ENCODE results near the gene PPP1R12B. TPM values are rescaled to one million over a fixed set of nuclear protein-coding genes. Genes with fewer than 3 reads are reported as not detected.

Gene PPP1R12B
- total and polyA plus RNA-seq, 2 donors (not counting 3 experiments of a cell fraction or from before 2014, with no cell fraction given): 8.4 to 11.5 TPM

DNA sequence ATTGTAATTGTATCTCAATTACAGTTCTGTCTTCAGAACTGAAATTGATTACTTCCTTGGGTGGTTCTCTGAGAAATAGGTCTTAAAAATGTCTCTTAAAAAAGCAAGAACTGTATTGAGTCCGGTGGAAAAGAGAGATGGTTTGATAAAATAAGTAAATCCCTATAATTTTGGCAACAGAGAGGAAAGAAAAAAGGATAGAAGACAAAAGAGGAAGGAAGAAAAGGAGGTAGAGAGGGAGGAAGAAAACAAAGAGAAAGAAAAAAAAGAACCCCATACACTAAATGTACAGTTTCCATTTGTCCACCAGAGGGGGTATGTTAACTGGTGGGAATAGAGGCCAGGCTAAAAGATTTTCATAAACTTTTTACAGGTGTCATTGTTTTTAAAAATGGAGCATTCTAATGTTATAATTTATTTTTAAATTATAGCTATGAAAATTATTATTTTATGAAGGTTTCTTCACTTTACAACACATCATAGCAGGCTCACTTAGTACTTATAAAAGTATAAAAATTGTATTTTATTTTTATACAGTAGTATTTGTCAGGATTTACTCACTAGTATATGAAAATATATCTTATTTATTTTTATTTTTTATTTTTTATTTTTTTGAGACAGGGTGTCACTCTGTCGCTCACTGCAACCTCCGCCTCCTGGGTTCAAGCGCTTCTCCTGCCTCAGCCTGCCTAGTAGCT, 4.7 kb upstream of the PPP1R12B start:
- no peaks in the 10 kb centered on the region for H3K9me1 ChIP-seq (replicated peaks; ENCODE audit: control insufficient read depth, extremely low read depth, insufficient read depth, low read length)
- no peak overlapping the region for H3K27ac ChIP-seq (ENCODE audit: insufficient read depth, low read depth, low read length)
- BruUV-seq (replicated peaks): no TSS peak
- peak overlapping the region; percentile 84 for H2AFZ ChIP-seq (ENCODE audit: low read depth, low read length)
- H3K36me3 ChIP-seq (ENCODE audit: control insufficient read depth in 2 of 2, extremely low read depth in 1 of 2, insufficient read depth in 2 of 2, low read length in 2 of 2): no peaks in the 10 kb centered on the region
- H3K9me3 ChIP-seq (replicated peaks; ENCODE audit: control insufficient read depth, insufficient read depth, low read length): no peaks in the 10 kb centered on the region
- H3K79me2 ChIP-seq (ENCODE audit: control insufficient read depth, insufficient read depth, low read length): peaks cover 27% of the 10 kb centered on the region
- TF ChIP-seq POLR2AphosphoS5 (IDR thresholded peaks at IDR 0.05; ENCODE audit: insufficient read depth, low read depth, low read length): no peak
- no peak for TF ChIP-seq FOS (IDR thresholded peaks at IDR 0.05; ENCODE audit: borderline replicate concordance, insufficient read depth, low read length)
- TF ChIP-seq MYC (IDR thresholded peaks at IDR 0.05; ENCODE audit: low read depth, low read length): no peak
- no peak for TF ChIP-seq JUN (IDR thresholded peaks at IDR 0.05; ENCODE audit: borderline replicate concordance, insufficient read depth, insufficient read length, low read depth)
- TF ChIP-seq, protein P1, sequence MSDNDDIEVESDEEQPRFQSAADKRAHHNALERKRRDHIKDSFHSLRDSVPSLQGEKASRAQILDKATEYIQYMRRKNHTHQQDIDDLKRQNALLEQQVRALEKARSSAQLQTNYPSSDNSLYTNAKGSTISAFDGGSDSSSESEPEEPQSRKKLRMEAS (IDR thresholded peaks at IDR 0.05; ENCODE audit: insufficient read depth, insufficient read length): no peak
- TF ChIP-seq CTCF (IDR thresholded peaks at IDR 0.05; ENCODE audit: extremely low read depth in 1 of 2, insufficient read depth in 1 of 2, low read depth in 1 of 2, low read length in 2 of 2): peak; percentile 49 to 51
- no peak for TF ChIP-seq EZH2 (IDR thresholded peaks at IDR 0.05; ENCODE audit: borderline replicate concordance, low read depth, low read length, severe bottlenecking)
- TF ChIP-seq GATA2 (IDR thresholded peaks at IDR 0.05; ENCODE audit: insufficient read depth, insufficient read length, low read depth, low read length): no peak
- H4K20me1 ChIP-seq (replicated peaks; ENCODE audit: control insufficient read depth, extremely low read depth, insufficient read depth, low read length): no peaks in the 10 kb centered on the region
- peak; percentile 4 for FAIRE-seq
- ChIA-PET CTCF (interaction anchor here (0.6 to 5.3 kb wide), 6 partner anchors 9 to 376 kb away, joined by 3 to 54 read pairs (median 4); no protein-coding TSS in a partner anchor), POLR2A (no interaction called here)
- intact Hi-C loops (cut with micrococcal nuclease): loop anchor here (1.0 to 10.0 kb wide), 5 partner anchors 227 to 621 kb away; partner anchors contain the start of gene CYB5R1
- peak overlapping the region; percentile 69 for H3K4me2 ChIP-seq (ENCODE audit: insufficient read depth, low read length)
- peak overlapping the region; percentile 33 for H3K9ac ChIP-seq (replicated peaks; ENCODE audit: extremely low read depth, insufficient read depth, low read length)
- H3K4me3 ChIP-seq (replicated peaks in 1 of 3; ENCODE audit: insufficient read depth in 1 of 3, low read depth in 1 of 3, low read length in 3 of 3): no peak overlapping the region
- H3K4me1 ChIP-seq (ENCODE audit: control insufficient read depth, extremely low read depth, insufficient read depth, low read length): peaks cover 10% of the 10 kb centered on the region
- no peaks in the 10 kb centered on the region for H3K27me3 ChIP-seq (ENCODE audit: control insufficient read depth in 2 of 2, insufficient read depth in 2 of 2, low read length in 2 of 2)
- dilution Hi-C loops (cut with MboI; ENCODE audit: extremely low pct_ligation_motif_present, low sequenced_read_pairs): no loop called here
- peak; percentile 40 for DNase-seq (ENCODE audit: low read depth, low spot score)
